Measurements from ENCODE around the gene PGGT1B.

PGGT1B gene

GRCh38 chr5:115262321-115263077 is at the start of gene PGGT1B:
PGGT1B (minus strand) TSS chr5:115262877; CDS start chr5:115262851, 26 bp downstream.
- FAIRE-seq: no peak

GRCh38 chr5:115309751-115310370 is 47.2 kb upstream of the PGGT1B start:
- peak; percentile 100 for FAIRE-seq

- no peak for FAIRE-seq
Measured at GRCh38 chr5:115308815-115309214, 46.1 kb upstream of the PGGT1B start.

GRCh38 chr5:115306011-115306536 is 43.4 kb upstream of the PGGT1B start:
- peak; percentile 91 for FAIRE-seq

- FAIRE-seq: no peak
Measured at GRCh38 chr5:115304496-115304895, 41.8 kb upstream of the PGGT1B start.

GRCh38 chr5:115298811-115299210 is 36.1 kb upstream of the PGGT1B start:
- no peak for FAIRE-seq

GRCh38 chr5:115297031-115297430 is 34.4 kb upstream of the PGGT1B start:
- FAIRE-seq: peak; percentile 85

GRCh38 chr5:115296124-115297022 is 33.7 kb upstream of the PGGT1B start, which contains the start of gene CCDC112:
CCDC112 (minus strand) TSS chr5:115296654; CDS start chr5:115296543, 111 bp downstream.
- FAIRE-seq: no peak

- FAIRE-seq: no peak
Measured at GRCh38 chr5:115295777-115296123, 33.1 kb upstream of the PGGT1B start.

GRCh38 chr5:115291397-115291796 is 28.7 kb upstream of the PGGT1B start:
- no peak for FAIRE-seq

GRCh38 chr5:115289104-115289503 is 26.4 kb upstream of the PGGT1B start:
- FAIRE-seq: no peak

GRCh38 chr5:115284021-115284420 is 21.3 kb upstream of the PGGT1B start:
- no peak for FAIRE-seq

- FAIRE-seq: no peak
Measured at GRCh38 chr5:115282131-115282530, 19.5 kb upstream of the PGGT1B start.

GRCh38 chr5:115274584-115274983 is 11.9 kb upstream of the PGGT1B start:
- no peak for FAIRE-seq

- FAIRE-seq: no peak
Measured at GRCh38 chr5:115272297-115272958, 9.8 kb upstream of the PGGT1B start.

GRCh38 chr5:115271295-115272050 is 8.8 kb upstream of the PGGT1B start:
- no peak for FAIRE-seq

GRCh38 chr5:115267617-115268016 is 4.9 kb upstream of the PGGT1B start:
- no peak for FAIRE-seq

GRCh38 chr5:115265220-115265619 is 2.5 kb upstream of the PGGT1B start:
- FAIRE-seq: no peak

- FAIRE-seq: no peak
Measured at GRCh38 chr5:115264786-115265185, 2.1 kb upstream of the PGGT1B start.

GRCh38 chr5:115263078-115263380 is 352 bp upstream of the PGGT1B start:
- FAIRE-seq: no peak

GRCh38 chr5:115262011-115262320 is 711 bp downstream of the PGGT1B start:
- FAIRE-seq: no peak

GRCh38 chr5:115260248-115260647 is 2.4 kb downstream of the PGGT1B start:
- no peak for FAIRE-seq
